GM19468 (cell line): ENCODE results near the gene HK1.
"Not testable (repeated sequence)": the region's sequence is repeated elsewhere in the genome, so short reads cannot be mapped to it uniquely, and the experiment has no call there.

Experiments used
- ATAC-seq: cut with Tn5 transposase; IDR thresholded peaks from one replicate; pipeline ENCODE4 v1.9.1; 2021; ENCODE audit warnings: mild to moderate bottlenecking, moderate library complexity, moderate number of reproducible peaks; ENCODE audit not compliant: unreplicated experiment; ENCODE audit errors: extremely low read depth

Gene HK1

DNA sequence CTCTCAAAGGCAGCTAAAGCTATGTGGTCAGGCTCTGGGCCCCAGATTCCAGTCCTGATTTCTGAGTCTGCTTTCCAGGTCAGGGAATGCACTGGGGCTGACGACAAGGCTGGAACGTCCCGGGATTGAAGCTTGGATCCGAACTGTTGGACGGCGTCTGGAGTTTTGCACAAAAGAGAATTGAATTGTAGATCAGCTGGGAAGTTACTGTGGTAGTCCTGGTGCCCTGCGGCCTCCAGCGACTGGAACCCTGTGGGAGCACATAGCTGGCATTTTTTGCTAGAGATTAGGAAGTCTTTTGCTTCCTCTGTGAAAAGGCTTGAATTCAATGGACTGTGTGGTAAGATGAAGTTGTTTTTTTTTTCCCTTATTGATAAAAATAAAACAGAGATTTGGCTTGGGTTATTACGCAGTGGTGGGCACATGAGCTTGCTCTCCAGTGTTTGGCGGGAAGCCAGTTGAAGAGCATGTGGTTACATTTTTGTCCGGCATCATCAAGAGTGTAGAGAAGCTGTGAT is at the start of gene HK1:
Gene HK1, plus strand, starts transcription at position 51 of the 518 bp plus-strand sequence.
- no peak for ATAC-seq

DNA sequence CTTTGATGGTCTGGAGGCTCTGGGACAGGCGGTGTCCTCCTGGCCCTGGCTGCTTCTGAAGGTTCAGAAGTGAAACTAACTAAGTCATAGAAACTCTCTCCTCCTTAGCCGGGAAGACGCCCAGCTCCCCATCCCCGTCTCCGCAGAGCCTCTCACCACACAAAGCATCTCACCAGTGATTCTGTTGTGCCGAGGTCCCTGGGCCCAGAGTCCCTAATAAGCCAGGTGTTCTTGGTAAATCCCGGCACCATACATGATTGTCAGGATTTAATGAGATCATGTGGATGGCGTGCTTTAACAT is 48.7 kb upstream of the HK1 start:
- no peak for ATAC-seq

DNA sequence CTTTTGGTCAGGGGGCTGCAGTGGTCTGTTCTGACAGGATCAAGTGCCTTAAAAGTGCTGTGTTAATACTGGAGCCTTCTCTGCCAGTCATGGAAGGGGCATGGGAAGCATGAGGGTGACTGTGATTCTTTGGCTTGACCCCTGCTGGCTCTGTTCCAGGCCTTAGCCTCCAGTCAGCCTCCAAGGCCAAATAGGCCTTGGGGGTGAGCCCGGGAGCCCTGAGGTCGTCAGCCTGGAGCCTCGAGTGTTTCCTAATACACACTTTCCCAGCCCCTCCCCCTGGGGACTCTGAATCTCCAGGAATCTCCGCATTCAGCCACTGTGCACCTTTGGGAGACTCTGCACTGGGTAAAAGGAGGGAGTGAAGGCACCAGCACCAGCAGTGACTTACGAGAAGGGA is 48.2 kb upstream of the HK1 start:
- ATAC-seq, result no peak

DNA sequence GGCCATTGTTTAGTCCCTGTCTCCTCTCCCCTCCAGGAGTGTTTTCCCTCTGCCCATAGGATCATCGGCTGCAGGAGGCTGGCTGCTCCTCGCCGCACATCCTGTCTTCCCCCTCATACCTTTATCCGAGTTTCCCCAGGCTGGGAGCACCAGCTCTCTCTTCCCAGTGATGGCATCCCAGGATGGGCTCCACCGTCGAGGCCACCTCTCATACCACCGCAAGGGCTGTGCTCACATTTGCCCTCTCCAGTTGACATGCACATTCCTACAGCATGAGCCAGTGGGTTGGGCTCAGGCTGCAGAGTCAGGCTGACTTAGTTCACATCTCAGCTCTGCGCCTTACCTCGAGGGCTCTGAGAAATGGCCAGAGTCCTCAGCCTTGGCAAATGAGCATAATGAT is 46.0 kb upstream of the HK1 start:
- ATAC-seq, result no peak

DNA sequence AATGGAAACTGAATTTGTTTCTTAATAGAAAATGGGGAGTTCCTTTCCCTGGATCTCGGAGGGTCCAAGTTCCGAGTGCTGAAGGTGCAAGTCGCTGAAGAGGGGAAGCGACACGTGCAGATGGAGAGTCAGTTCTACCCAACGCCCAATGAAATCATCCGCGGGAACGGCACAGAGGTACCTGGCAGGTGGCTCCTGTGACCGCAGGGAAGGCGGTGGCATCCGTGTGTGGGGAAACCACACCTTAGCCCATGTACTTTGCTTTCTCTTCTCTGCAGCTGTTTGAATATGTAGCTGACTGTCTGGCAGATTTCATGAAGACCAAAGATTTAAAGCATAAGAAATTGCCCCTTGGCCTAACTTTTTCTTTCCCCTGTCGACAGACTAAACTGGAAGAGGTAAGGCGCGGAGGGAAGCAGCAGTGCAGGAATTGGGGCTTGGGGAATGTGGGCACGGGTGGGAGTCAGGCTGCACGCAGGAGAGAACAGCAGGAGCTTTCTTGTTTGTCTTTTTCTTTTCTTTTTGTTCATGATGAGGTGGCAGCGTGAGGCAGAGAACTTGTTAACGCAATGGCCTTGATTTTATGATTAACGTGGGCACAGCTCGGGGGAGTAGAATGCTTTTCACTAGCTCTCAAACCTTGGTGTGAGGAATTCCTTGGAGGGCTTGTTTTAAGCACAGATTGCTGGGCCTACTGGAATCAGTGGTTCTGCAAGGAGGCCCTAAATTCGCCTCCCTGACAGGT is 45.4 kb upstream of the HK1 start:
- no peak for ATAC-seq

DNA sequence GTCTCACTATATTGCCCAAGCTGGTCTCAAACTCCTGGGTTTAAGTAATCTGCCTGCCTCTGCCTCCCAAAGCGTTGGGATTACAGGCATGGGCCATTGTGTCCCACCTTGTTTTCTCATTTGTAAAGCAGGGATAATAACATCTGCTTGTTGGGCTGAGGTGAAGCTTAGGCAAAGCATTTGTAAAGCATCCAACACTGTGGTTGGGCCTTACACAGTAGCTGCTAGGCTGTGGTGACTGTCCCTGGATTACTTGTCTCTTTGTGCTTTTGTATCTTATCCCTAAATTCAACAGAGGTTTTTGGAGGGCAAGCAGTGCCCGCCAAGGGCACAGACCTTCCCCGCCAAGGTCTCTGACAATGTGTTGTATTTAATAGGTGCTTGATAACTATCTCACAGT is 43.8 kb upstream of the HK1 start:
- no peak for ATAC-seq

DNA sequence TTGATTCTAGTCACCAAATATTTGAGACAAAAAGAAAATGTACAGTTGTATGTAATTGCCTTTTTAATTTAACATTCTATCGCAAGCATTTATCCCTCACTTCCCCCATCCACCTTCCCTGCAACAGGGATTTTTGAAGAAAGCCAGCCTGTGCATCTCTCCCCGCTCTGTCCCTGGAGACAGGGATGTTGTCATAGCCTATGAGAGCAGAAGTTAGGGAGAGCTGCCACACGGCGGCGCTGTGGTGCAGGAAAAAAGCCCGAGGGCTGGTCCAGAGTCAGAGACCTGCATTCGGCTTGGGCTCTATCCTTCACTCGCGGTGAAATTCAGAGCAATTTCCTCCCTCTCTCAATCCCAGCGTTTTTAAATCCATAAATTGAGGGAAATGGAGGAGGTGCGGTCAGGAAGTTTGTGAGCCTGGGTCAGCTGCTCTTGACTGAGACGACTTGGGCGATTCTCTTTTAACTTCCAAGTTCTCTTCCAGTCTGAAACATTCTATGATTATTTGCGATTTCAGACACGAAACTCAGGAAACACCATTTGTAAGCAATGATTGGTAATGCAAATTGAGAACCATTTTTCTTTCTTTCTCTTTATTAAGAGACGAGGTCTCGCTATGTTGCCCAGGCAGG is 40.7 kb upstream of the HK1 start:
- peak; percentile 87 for ATAC-seq

DNA sequence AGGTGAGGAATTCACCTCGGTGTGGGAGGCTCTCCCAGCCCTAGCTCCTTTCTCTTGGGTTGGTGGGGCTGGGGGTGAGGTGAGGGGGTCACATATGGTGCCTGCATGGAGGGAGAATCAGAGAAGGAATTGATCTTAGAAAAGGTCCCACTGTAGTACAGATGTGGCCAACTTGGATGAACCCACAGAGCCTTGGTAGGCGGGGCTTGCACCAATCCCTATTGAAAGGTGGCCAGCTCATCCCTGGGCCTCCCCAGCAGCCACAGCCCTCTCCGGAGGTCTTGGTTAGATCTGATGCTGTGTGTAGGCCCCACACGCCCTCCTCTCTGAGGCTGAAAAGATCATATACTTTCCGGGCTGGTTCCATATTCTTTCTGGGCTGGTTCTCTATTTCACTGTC is 39.2 kb upstream of the HK1 start:
- ATAC-seq, result no peak

DNA sequence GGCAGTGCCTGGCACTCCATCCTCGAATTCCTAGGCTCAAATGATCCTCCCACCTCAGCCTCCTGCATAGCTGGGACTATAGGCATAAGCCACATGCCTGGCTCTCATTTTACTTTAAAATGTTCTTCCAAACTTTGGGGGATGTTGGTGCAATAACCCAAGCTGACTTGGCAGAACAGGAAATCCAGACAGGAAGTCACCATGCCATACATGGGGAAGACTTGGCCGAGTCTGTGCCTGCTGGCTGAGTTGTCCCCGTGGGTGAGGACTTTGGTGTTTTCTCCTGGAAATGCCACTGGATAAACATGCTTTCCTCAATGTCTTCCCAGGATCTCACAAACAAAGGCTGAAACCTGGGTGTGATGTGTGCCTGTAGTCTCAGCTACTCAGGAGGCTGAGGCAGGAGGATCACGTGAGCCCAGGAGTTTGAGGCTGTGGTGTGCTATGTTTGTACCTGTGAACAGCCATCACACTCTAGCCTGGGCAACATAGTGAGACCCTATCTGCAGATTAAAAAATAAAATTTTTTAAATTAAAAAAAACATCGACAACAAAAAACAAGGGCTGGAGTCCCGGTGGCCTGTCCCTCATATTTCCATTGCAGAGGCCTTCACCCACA is 38.4 kb upstream of the HK1 start:
- no peak for ATAC-seq

DNA sequence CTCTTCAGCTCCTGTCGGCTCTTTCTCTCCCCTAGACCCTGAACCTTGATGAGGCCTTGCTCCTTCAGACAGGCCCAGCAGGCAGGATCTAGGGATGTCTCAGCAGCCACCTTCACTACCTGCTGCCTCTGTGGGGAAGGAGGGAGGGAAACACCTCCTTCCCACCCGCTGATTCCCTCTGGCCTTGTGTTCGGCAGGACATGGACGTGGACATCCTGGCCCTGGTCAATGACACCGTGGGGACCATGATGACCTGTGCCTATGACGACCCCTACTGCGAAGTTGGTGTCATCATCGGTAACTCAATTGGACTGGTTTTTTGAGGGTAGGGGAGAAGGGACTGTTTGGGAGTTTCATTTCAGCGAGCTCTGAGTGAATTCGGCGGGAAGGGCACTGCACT is 37.8 kb upstream of the HK1 start:
- no peak for ATAC-seq

DNA sequence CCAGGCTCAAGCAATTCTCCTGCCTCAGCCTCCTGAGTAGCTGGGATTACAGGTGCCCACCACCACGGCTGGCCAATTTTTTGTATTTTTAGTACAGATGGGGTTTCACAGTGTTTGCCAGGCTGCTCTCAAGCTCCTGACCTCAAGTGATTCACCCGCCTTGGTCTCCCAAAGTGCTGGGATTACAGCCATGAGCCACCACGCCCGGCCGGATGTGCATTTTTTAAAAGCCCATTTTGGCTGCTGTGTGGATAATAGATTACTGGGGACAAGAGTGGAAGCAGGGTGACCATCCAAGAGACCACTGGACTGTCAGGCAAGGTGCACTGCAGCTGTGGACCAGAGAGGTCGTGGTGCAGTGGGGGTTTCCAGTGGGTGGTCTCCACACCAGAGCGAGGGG is 36.7 kb upstream of the HK1 start:
- no peak for ATAC-seq

DNA sequence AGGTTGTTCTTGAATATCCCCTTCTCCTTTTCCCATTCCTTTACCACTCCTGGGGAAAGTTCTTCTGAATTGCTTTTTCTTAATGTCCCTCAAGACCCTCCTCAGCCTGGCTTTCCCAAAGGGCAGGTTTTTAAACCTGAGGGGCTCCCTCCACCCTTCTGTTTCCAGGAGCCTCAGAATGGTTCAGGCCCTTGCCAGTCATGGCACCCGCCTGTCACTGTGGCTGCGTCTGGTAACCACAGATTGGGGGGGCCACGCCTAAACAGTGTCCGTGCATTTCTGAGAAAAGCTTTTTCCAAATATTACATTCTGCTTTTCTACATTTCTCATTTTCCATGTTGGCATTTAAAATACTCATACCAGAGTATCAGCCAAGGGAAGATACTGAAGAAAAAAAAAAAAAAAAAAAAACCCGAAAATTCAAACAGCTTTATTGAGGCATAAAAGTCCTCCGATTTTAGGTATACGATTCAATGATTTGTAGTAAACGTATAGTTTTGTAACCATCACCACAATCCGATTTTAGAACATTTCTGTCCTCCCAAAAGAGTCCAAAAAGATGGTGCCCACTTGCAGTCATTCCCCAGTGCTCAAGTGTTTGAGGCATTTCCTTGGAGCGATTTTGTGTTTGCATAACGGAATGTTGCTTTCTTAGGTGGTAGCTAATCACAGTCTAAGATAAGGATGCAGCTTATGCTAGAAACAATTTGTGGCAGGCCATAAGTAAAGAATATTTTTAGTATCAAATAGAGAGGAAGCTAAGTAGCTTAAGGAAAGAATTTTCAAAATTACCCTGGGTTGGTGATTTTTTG is 36.0 kb upstream of the HK1 start:
- no peak for ATAC-seq

DNA sequence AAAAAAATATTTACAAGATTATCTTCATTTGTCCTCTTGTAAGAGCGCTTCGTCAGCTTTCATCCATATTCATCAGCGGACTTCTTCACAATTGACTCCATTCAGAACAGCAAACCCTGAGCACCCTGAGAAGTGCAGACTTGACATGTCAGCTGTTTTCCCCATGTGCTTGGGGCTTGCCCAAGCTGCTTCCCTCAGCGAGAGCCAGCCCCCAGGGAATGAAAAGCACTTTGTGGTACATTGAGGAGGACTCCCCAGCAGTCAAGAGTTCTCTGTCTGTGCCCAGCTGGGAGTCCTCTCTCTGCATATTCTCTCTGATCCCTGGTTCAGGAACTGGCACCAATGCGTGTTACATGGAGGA is 35.5 kb upstream of the HK1 start:
- no peak for ATAC-seq

DNA sequence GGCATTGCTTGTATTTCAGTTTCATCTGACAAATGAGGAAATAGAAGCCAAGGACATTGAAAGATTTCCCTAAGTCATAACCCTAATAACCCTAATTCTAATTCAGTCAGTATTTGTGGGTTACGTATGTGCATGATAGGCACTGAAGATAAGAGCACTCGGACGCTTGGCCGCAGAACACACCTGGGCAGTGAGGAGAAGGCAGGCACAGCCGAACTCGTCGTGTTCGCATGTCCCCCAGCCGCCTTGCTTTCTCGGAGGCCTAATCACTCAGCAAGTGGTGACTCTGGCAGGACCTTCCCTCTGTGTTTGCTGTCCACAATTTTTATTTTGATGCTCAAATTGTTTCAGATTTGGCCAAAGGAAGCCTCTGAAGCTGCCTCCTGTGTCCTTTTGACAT is 34.5 kb upstream of the HK1 start:
- ATAC-seq, result no peak

DNA sequence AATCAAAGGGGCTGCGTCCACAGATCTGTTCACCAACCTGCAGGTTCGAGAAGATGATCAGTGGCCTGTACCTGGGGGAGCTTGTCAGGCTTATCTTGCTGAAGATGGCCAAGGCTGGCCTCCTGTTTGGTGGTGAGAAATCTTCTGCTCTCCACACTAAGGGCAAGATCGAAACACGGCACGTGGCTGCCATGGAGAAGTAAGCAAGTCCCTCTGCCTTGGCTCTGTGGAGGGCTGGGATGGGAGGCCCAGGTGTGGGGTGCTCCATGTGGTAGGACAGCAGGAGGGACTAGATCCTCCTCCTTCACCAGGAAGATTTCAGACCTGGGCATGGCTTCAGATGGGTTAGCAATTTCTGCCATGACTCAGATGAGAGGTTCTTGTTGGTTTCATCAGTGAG is 32.3 kb upstream of the HK1 start:
- no peak for ATAC-seq

DNA sequence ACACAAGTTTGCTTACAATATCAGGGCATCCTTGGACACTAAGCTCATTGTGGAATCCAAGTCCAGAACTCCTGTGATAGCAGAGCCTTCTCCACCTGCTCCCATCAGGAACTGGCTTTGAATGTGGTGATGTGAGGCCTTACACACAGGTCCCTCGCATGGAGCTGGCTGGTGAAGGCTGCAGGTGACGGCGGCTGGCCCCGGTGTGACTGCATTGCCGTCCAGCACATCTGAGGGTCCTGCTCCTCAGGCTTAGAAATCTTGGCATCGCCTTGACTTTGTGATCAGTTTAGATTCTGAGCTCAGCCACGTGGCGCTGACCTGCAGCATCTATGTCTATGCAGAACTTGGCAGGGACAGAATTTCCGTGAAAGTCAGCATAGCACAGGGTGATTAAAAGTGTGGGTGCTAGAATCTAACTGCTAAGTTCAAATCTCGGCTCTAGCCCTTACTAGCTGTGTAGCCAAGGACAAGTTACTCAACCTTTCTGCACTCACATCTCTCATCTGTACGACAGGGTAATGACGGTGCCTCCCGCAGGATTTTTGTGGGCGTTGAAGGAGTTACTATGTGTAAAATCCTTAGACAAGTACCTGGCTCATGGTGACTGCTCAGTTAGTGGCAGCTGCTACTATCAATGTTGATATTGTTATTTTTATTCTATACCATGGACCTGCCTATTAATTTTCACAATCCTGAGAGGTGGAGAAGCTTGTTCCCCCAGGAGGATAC is 31.5 kb upstream of the HK1 start:
- no peak for ATAC-seq

DNA sequence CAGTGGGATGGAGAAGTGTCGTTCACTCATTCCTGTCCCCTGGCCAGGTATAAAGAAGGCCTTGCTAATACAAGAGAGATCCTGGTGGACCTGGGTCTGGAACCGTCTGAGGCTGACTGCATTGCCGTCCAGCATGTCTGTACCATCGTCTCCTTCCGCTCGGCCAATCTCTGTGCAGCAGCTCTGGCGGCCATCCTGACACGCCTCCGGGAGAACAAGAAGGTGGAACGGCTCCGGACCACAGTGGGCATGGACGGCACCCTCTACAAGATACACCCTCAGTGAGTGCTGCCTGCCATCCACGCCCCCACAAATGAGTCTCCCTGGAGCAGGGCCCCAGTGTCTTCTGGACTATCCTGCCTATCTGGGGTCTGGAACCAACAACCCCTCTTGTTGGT is 31.0 kb upstream of the HK1 start:
- no peak for ATAC-seq

DNA sequence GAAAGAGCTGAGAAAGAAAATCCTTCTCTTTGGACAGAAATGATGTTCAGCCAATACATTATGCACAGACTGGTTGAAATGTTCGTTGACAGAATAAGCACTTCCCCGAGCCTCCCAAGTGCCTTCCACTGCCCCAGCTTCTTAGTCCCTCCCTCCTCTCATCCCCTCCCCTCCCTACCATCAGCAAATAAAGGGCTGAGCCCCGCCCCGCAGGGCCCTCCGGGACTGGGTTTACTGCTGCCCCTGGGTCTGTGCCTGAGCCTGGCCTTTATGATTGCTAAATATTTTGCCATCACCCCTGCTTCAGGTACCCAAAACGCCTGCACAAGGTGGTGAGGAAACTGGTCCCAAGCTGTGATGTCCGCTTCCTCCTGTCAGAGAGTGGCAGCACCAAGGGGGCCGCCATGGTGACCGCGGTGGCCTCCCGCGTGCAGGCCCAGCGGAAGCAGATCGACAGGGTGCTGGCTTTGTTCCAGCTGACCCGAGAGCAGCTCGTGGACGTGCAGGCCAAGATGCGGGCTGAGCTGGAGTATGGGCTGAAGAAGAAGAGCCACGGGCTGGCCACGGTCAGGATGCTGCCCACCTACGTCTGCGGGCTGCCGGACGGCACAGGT is 30.1 kb upstream of the HK1 start:
- ATAC-seq, result no peak

DNA sequence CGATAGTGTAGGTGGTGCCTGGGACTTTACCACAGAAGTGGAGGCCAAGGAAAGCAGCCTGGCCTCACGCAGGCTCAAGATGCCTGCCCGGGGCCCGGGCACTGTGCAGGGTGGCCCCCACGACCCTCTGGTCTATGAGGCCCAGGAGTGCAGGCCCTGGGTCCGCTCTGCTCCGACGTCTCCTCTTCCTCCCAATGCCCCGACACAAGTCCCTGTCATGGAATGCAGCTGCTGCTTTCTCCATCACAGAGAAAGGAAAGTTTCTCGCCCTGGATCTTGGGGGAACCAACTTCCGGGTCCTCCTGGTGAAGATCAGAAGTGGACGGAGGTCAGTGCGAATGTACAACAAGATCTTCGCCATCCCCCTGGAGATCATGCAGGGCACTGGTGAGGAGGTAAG is 28.3 kb upstream of the HK1 start:
- no peak for ATAC-seq

DNA sequence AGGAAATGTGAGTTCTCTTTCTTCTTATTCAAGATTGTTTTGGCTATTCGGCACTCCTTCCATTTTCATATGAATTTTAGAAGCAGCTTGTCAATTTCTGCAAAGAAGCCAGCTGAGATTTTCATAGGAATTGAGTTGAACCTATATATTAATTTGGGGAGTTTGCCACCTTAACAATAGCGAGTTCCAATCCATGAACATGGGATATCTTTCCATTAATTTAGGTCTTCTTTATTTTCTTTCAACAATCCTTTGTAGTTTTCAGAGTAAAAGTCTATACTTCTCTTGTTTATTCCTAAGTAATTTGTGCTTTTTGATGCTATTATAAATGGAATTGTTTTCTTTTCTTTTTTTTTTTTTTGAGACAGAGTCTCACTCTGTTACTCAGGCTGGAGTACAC is 26.9 kb upstream of the HK1 start:
- not testable (repeated sequence) for ATAC-seq
